ENCODE data around the gene PLVAP. TPM values are rescaled to one million over a fixed set of nuclear protein-coding genes. Genes with fewer than 3 reads are reported as not detected.

The PLVAP gene
- polyA plus RNA-seq, 1 experiment: not detected

DNA sequence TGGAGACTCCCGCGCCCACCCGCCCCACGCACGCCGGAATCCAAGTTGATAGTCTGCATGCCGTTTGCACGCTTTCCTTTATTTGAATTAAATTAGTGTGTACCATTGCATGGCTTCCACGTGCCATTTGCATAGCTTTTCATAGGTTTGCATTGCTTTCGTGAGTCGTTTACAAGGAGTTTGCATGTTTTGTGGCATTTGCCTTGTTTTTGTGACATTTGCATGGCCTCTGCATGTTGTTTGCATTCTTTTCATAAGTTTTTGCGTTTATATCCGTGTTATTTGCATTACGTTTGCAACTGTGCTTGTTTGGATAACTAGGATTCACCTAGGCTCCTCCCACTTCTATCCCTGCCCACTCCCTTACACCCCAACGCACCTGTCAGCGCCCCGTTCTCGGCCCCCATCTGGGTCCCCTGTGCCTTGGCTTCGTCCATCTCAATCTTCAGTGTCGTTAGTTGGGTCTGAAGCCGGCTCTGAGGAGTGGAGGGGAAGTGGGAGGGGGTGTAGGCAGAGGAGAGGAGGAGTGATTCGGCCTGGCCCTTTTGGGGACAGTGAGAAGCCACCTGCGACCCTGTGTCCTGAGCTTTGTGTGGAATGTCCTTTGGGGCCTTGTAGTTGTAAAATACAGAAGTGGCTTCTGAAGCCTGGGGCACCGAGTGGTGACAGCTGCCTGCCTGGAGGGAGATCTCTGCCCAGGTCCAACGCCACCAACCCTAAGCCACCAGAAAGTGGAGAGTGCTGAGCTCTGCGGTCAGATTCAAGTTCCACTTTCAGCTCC is 14.4 kb upstream of the PLVAP start:
- CTCF ChIA-PET: interaction anchor here (0.6 to 3.3 kb wide), 10 partner anchors 10 to 461 kb away, joined by 3 to 18 read pairs (median 3); partner anchors contain the start of gene ABHD8
- TF ChIP-seq, protein P1, sequence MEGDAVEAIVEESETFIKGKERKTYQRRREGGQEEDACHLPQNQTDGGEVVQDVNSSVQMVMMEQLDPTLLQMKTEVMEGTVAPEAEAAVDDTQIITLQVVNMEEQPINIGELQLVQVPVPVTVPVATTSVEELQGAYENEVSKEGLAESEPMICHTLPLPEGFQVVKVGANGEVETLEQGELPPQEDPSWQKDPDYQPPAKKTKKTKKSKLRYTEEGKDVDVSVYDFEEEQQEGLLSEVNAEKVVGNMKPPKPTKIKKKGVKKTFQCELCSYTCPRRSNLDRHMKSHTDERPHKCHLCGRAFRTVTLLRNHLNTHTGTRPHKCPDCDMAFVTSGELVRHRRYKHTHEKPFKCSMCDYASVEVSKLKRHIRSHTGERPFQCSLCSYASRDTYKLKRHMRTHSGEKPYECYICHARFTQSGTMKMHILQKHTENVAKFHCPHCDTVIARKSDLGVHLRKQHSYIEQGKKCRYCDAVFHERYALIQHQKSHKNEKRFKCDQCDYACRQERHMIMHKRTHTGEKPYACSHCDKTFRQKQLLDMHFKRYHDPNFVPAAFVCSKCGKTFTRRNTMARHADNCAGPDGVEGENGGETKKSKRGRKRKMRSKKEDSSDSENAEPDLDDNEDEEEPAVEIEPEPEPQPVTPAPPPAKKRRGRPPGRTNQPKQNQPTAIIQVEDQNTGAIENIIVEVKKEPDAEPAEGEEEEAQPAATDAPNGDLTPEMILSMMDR (IDR thresholded peaks at IDR 0.05; ENCODE audit: insufficient read depth, low read depth, low read length): no peak
- Histone ChIP-seq H3K27me3 (ENCODE audit: control insufficient read depth, insufficient read depth, low read length) (peaks cover 2% of the 10 kb centered on the region; the same call in 1 of the 2 replicates), H3K36me3 (ENCODE audit: control insufficient read depth, insufficient read depth, low read length) (no peaks in the 10 kb centered on the region), H3K4me3 (ENCODE audit: low read depth, low read length) (peak overlapping the region; percentile 27)
- no peak for DNase-seq (ENCODE audit: low read depth)
- POLR2A ChIA-PET: interaction anchor here (0.7 kb wide), 1 partner anchor 83 kb away, joined by 3 read pairs; no protein-coding TSS in a partner anchor

DNA sequence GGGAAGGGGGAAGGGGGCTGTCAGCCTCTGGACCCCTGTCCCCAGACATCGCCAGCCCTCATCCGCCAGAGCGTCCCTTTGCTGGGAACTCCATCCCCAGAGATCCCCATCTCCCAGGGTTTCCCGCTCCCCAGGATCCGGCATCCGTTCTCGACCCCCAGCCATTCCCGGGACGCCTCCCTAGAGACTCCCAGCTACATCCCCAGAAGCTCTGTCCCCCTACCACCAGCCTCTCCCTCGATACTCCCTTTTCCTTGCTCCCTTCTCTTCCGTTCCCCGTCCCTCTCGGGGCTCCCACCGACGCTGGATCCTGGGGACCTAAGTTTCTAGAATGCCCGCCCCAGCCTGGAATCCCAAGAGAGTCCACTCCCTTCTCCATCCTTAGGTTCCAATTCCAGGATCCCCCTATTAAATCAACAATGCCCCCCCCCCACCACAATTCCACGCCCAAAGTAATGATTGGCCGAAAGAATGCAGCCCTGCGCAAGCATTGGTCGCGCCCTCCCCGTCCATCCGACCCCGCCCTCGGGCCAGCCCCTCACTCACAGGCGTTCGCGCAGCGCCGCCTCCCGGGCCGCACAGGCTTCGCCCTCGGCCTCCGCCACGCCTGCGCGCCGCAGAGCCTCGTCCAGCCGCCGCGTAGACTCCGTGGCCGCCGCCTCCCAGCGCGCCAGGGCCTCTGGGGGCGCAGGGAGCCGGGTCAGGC is 13.7 kb upstream of the PLVAP start:
- TF ChIP-seq, protein P1 (IDR thresholded peaks at IDR 0.05; ENCODE audit: insufficient read depth, low read depth, low read length): peak; percentile 63
- ChIA-PET POLR2A (interaction anchor here (0.7 kb wide), 1 partner anchor 82 kb away, joined by 3 read pairs; no protein-coding TSS in a partner anchor), CTCF (interaction anchor here (0.7 to 7.8 kb wide), 9 partner anchors 11 to 105 kb away, joined by 3 to 121 read pairs (median 4); partner anchors contain the start of gene ABHD8)
- Histone ChIP-seq H3K4me3 (ENCODE audit: low read depth, low read length) (peak overlapping the region; percentile 62), H3K36me3 (ENCODE audit: control insufficient read depth, insufficient read depth, low read length) (no peaks in the 10 kb centered on the region), H3K27me3 (ENCODE audit: control insufficient read depth, insufficient read depth, low read length) (peaks cover 2% of the 10 kb centered on the region; the same call in 1 of the 2 replicates)
- peak; percentile 52 for DNase-seq (ENCODE audit: low read depth)

DNA sequence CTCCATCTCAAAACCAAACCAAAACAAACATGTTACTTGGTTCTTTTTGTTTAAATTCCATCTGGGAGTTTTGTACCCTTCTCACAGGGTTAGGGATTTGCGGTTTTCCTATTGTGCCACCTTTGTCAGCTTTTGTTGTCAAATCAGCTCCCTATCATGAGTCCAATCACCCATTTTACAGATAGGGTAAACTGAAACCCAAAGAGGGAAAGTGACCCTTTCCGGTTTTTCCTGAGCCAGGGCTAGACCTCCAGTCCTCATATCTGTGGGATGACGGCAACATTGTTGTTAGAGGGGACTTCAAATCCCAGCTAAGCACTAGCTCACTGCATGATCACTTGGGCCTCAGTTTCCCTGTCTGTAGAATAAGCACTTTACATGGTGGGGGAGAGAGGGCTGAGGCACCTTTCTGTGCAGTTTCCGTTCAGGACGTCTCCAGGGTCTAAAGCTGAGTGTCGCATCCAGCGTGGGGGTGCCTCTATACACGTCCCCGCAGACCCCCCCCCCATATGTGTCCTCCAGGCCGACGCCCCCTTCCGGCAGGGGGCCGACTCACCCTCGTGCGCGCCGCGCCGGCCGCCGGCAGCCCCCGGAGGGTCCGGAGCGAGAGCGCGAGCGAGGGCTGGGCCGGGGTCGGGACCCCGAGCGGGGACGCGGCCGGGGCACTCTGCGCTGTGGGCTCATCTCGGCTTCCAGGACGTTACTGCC is 13.0 kb upstream of the PLVAP start:
- TF ChIP-seq, protein P1 (IDR thresholded peaks at IDR 0.05; ENCODE audit: insufficient read depth, low read depth, low read length): peak; percentile 25; the same call in 1 of the 2 replicates
- ChIA-PET CTCF (interaction anchor here (0.9 to 7.8 kb wide), 10 partner anchors 10 to 106 kb away, joined by 3 to 121 read pairs (median 4); partner anchors contain the start of gene ABHD8), POLR2A (no interaction called here)
- Histone ChIP-seq H3K4me3 (ENCODE audit: low read depth, low read length) (peak overlapping the region; percentile 62), H3K36me3 (ENCODE audit: control insufficient read depth, insufficient read depth, low read length) (no peaks in the 10 kb centered on the region), H3K27me3 (ENCODE audit: control insufficient read depth, insufficient read depth, low read length) (peaks cover 2% of the 10 kb centered on the region; the same call in 1 of the 2 replicates)
- DNase-seq (ENCODE audit: low read depth): no peak

- no peak for DNase-seq (ENCODE audit: low read depth)
- Histone ChIP-seq H3K4me3 (ENCODE audit: low read depth, low read length) (no peak overlapping the region), H3K27me3 (ENCODE audit: control insufficient read depth, insufficient read depth, low read length) (peaks cover 2% of the 10 kb centered on the region; the same call in 1 of the 2 replicates), H3K36me3 (ENCODE audit: control insufficient read depth, insufficient read depth, low read length) (no peaks in the 10 kb centered on the region)
- CTCF ChIA-PET: interaction anchor here (0.6 to 7.8 kb wide), 8 partner anchors 13 to 97 kb away, joined by 3 to 121 read pairs (median 4); no protein-coding TSS in a partner anchor
- POLR2A ChIA-PET: no interaction called here
- TF ChIP-seq, protein P1 (IDR thresholded peaks at IDR 0.05; ENCODE audit: insufficient read depth, low read depth, low read length): no peak
Measured at GRCh38 chr19:17389288-17389687, 12.1 kb upstream of the PLVAP start.
